Gastroesophageal sphincter (tissue), 4 donors: ENCODE data around the gene FAM111A. TPM values are rescaled to one million over a fixed set of nuclear protein-coding genes. Genes with fewer than 3 reads are reported as not detected.

Experiments used
- ATAC-seq: fragments of 150-250 bp; one replicate; pipeline ENCODE4 v1.9.1; 2016; ENCODE audit warnings: mild to moderate bottlenecking, moderate library complexity
- H3K27ac ChIP-seq, 4 donors: fragments of 200-600 bp; sonication (generic) in 3 of 4; 1 replicate in 3 of 4; 2 replicates in 1 of 4; pipeline ENCODE4 v1.5.1; 2016 to 2019
- H3K27me3 ChIP-seq: fragments of 200-600 bp; sonication (generic); one replicate; pipeline ENCODE4 v1.5.1; 2019
- H3K36me3 ChIP-seq, 2 donors: fragments of 200-600 bp; sonication (generic); one replicate each; pipeline ENCODE4 v1.5.1; 2019; ENCODE audit warnings: control low read depth in 1 of 2
- H3K4me1 ChIP-seq, 3 donors: fragments of 200-600 bp; sonication (generic); 1 replicate in 2 of 3; 2 replicates in 1 of 3; pipeline ENCODE4 v1.5.1; 2016 to 2019; ENCODE audit warnings: control low read depth in 2 of 3
- H3K4me3 ChIP-seq, 2 donors: fragments of 200-600 bp; sonication (generic); one replicate each; pipeline ENCODE4 v1.5.1; 2019; ENCODE audit warnings: mild to moderate bottlenecking in 1 of 2, moderate library complexity in 1 of 2
- H3K9me3 ChIP-seq, 3 donors: fragments of 200-600 bp; sonication (generic); one replicate each; pipeline ENCODE4 v1.5.1; 2017 to 2019; ENCODE audit warnings: control low read depth in 2 of 3
- CTCF ChIP-seq, 4 experiments: fragments of 200-600 bp in 2 of 4; fragments of 450-650 bp in 2 of 4; sonication (generic) in 1 of 4; IDR thresholded peaks; one replicate each; pipeline ENCODE4 v1.5.1; 2017 to 2019; ENCODE audit warnings: antibody characterized with exemption in 4 of 4, mild to moderate bottlenecking in 2 of 4, moderate library complexity in 2 of 4
- EP300 ChIP-seq: sonication (generic); formaldehyde crosslinking; IDR thresholded peaks from one replicate; pipeline ENCODE4 v1.6.1; 2017; ENCODE audit warnings: antibody characterized with exemption, mild to moderate bottlenecking
- POLR2A ChIP-seq, 2 donors: fragments of 450-650 bp; IDR thresholded peaks; one replicate each; pipeline ENCODE4 v1.6.1; 2017; ENCODE audit warnings: antibody characterized with exemption in 2 of 2, mild to moderate bottlenecking in 2 of 2, moderate library complexity in 1 of 2
- POLR2AphosphoS5 ChIP-seq: sonication (generic); formaldehyde crosslinking; IDR thresholded peaks from one replicate; pipeline ENCODE4 v1.6.1; 2017; ENCODE audit warnings: antibody characterized with exemption
- WGBS, 2 donors: methylation state at CpG; one replicate each; pipeline ENCODE4 v1.1.5; 2018; ENCODE audit warnings: low coverage in 1 of 2; 5-methylcytosine and 5-hydroxymethylcytosine counted together
- total RNA-seq, 4 donors: library from RNA; depleted of rRNA; stranded (reverse); fragments of >200 nt; gene quantifications; one replicate each; pipeline ENCODE4 v1.1.0, GENCODE V29; 2016

The FAM111A gene
- total RNA-seq, 4 donors from 2014 or later: 12.8 to 49.2 (median 22.7) TPM

GRCh38 chr11:59154610-59155009, 12.0 kb downstream of the FAM111A start:
- WGBS, 2 donors: 64 to 81% methylated on average over 3 to 4 of the region's 5 CpGs
- Histone ChIP-seq H3K4me1 (peaks cover 0 to 7% (median 0%) of the 10 kb centered on the region in 3 donors), H3K36me3 (peaks cover 0 to 17% of the 10 kb centered on the region in 2 donors), H3K4me3 (no peak overlapping the region), H3K9me3 (no peaks in the 10 kb centered on the region), H3K27ac (no peak overlapping the region), H3K27me3 (no peaks in the 10 kb centered on the region)
- TF ChIP-seq POLR2A (IDR thresholded peaks at IDR 0.05): no peak
- TF ChIP-seq POLR2AphosphoS5: no peak
- no peak for TF ChIP-seq EP300
- TF ChIP-seq CTCF (IDR thresholded peaks at IDR 0.05): no peak
- ATAC-seq: no peak

GRCh38 chr11:59157433-59157832, 14.8 kb downstream of the FAM111A start:
- H3K27ac ChIP-seq: no peak overlapping the region
- H3K27me3 ChIP-seq: peaks cover 15% of the 10 kb centered on the region
- TF ChIP-seq POLR2A (IDR thresholded peaks at IDR 0.05) (no peak), EP300 (no peak), POLR2AphosphoS5 (no peak)
- no peak overlapping the region for H3K4me3 ChIP-seq
- 50 to 56% methylated on average over 3 of the region's 3 CpGs for WGBS, 2 donors
- H3K36me3 ChIP-seq: peaks cover 0 to 6% of the 10 kb centered on the region in 2 donors
- H3K4me1 ChIP-seq: peaks cover 0 to 7% (median 0%) of the 10 kb centered on the region in 3 donors
- no peak for ATAC-seq
- H3K9me3 ChIP-seq: no peaks in the 10 kb centered on the region

DNA sequence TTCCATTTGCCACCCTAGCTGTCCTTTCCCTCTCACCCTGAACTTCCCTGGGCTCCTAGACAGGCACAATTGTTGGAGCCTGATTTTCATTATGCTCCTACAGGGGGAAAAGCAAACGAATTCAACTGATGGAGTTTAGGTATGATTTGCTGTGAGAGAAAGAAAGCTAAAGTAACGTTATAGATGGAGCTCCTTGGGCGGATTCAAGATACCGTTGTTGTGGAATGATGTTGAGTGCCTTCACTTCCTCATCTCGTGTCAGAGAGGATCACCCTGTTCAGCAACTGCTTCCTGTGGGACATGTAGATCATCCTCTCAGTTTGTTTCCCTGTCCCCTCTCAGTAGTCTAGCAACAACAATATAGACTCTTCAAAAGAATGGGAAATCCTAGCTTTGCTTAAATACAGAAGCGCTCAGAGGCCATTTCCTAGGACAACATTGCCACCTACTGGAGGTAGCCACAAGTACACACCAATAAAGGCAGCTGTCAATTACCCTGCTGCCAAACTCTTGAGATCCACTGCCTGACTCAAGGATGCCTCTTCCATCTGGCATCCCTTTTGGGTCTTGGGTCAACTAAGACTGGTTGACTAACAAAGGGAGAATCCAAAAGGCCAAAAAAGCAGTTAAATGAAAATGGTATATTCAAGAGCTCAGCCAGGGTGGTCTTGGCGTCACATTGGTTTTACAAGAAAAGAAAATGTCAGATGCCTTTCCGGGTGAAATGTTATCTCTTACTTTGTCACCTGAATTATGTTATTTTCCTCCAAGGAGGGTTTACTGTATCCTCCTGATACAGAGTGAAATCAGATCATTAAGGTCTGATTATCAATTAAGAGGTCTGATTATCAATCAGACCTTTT, 15.8 kb downstream of the FAM111A start:
- no peak overlapping the region for H3K4me3 ChIP-seq
- no peaks in the 10 kb centered on the region for H3K36me3 ChIP-seq
- 28 to 32% methylated on average over 5 to 8 of the region's 8 CpGs for WGBS, 2 donors
- TF ChIP-seq CTCF (IDR thresholded peaks at IDR 0.05) (peak; percentile 43 to 75 (median 74)), POLR2AphosphoS5 (no peak)
- no peaks in the 10 kb centered on the region for H3K9me3 ChIP-seq
- peaks cover 18% of the 10 kb centered on the region for H3K27me3 ChIP-seq
- ATAC-seq: peak; percentile 79
- H3K27ac ChIP-seq: no peak overlapping the region
- peaks cover 0 to 7% (median 0%) of the 10 kb centered on the region in 3 donors for H3K4me1 ChIP-seq

DNA sequence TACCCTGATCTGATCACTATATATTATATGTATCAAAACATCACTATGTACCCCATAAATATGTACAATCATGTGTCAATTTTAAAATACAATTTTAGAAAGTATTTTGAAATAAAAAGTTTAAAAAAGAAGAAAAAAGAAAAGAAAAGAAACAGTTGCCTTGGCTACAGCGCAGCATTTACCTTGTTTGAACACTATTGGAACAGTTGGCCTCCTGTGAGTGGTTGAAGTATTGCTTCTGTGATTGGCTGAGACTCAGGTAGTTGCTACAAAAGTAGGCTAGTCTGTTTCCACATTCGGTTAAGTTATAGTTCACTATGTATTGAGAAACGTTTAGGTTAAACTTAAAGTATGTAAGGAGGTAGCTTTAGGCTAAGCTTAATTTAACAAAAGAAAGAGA, 21.4 kb downstream of the FAM111A start:
- Histone ChIP-seq H3K27me3 (peaks cover 24% of the 10 kb centered on the region), H3K9me3 (no peaks in the 10 kb centered on the region), H3K4me3 (no peak overlapping the region), H3K4me1 (no peaks in the 10 kb centered on the region), H3K36me3 (no peaks in the 10 kb centered on the region), H3K27ac (no peak overlapping the region)
- TF ChIP-seq EP300 (no peak), POLR2A (IDR thresholded peaks at IDR 0.05) (no peak)
- ATAC-seq: no peak
- WGBS, 2 donors: 69 to 82% methylated on average over 2 to 3 of the region's 3 CpGs

DNA sequence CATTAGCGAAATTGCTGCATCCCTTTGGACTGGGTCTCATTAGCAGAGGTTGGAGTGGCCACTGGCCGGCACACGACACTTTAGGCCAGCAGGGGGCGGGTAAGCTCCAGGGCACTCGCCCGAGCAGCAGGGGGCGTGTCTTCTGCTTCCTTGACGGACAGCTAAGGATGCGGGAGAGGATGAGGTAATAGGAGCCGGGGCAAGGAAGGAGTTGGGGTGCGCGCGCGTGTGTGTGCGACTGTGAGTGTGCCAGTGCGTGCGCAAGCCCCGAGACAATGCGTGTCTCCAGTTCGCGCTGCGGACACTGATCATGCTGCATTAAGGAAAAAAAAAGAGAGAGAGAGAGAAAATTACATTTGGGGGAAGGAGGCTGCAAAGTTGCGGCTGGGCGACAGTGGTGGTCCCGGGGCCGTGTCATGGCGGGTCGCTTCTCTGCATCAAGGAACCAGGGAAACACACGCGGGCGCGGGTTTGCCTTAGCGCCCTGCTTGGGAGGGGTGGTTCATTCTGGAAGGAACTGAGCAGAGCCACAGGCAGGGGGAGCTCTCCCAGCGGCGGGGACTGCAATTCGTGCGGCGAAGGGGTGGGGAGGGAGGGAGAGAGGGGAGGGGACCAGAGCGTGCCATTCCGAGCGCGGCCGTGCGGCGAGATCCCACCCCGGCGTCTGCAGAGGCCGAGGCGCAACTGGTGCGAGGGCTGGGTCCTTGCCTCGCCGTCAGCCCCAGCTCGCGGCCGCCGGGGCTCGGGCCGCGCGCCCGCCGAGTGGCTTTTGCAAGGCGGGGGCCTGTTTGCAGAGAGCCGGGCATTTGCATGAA, 29.1 kb downstream of the FAM111A start, which contains the start of gene DTX4:
Gene DTX4 (plus strand): TSS at position 625 of the 815 bp plus-strand sequence. CDS start 464 bp downstream, outside the sequence.
- H3K9me3 ChIP-seq: no peaks in the 10 kb centered on the region
- peak; percentile 89 for ATAC-seq
- TF ChIP-seq EP300: no peak
- peak; percentile 59 to 96 (median 80) for TF ChIP-seq CTCF (IDR thresholded peaks at IDR 0.05)
- TF ChIP-seq POLR2AphosphoS5: peak; percentile 19
- peaks cover 0 to 26% (median 11%) of the 10 kb centered on the region in 3 donors for H3K4me1 ChIP-seq
- H3K27me3 ChIP-seq: peaks cover 14% of the 10 kb centered on the region
- WGBS, 2 donors: 0% methylated on average over 15 to 25 of the region's 64 CpGs
- peak within 1 kb of the TSS in 3 of 4 donors; percentile 66 to 77 (median 73) for H3K27ac ChIP-seq
- no peaks in the 10 kb centered on the region for H3K36me3 ChIP-seq
- peak within 1 kb of the TSS; percentile 50 to 73 for H3K4me3 ChIP-seq
